CD4-positive, alpha-beta T cell treated with Interleukin-6 for 4 hours (primary cell): Measurements from ENCODE around the gene SDS.

Experiments
- DNase-seq: peaks from one replicate; pipeline ENCODE4 v3.0.0-alpha.2; 2020; ENCODE audit warnings: mixed read lengths

SDS gene

GRCh38 chr12:113398346-113399290, 5.1 kb downstream of the SDS start:
- DNase-seq = no peak

GRCh38 chr12:113397497-113398197, 6.0 kb downstream of the SDS start:
- no peak for DNase-seq

GRCh38 chr12:113396828-113397496, 6.7 kb downstream of the SDS start:
- DNase-seq = no peak

GRCh38 chr12:113396200-113396599, 7.5 kb downstream of the SDS start:
- no peak for DNase-seq

- no peak for DNase-seq
These were observed 8.6 kb downstream of the SDS start for GRCh38 chr12:113395119-113395518.

- DNase-seq = no peak
These were observed 9.9 kb downstream of the SDS start for GRCh38 chr12:113393749-113394148.

GRCh38 chr12:113392988-113393579, 10.6 kb downstream of the SDS start:
- no peak for DNase-seq

GRCh38 chr12:113392520-113392919, 11.2 kb downstream of the SDS start:
- DNase-seq = no peak

- no peak for DNase-seq
These were observed 11.9 kb downstream of the SDS start for GRCh38 chr12:113391650-113392337.

GRCh38 chr12:113391145-113391544, 12.5 kb downstream of the SDS start:
- no peak for DNase-seq

GRCh38 chr12:113390064-113391043, 13.3 kb downstream of the SDS start:
- DNase-seq = no peak

GRCh38 chr12:113388351-113388750, 15.3 kb downstream of the SDS start:
- DNase-seq = no peak

- no peak for DNase-seq
These were observed 16.1 kb downstream of the SDS start for GRCh38 chr12:113387631-113388030.

GRCh38 chr12:113386866-113387566, 16.7 kb downstream of the SDS start:
- DNase-seq = no peak

- DNase-seq = no peak
These were observed 18.3 kb downstream of the SDS start for GRCh38 chr12:113385282-113385882.

- no peak for DNase-seq
These were observed 18.9 kb downstream of the SDS start for GRCh38 chr12:113384778-113385177.

- DNase-seq = no peak
These were observed 21.5 kb downstream of the SDS start for GRCh38 chr12:113382206-113382605.

- DNase-seq = no peak
These were observed 22.5 kb downstream of the SDS start for GRCh38 chr12:113381220-113381619.

GRCh38 chr12:113378291-113378690, 25.4 kb downstream of the SDS start:
- DNase-seq = no peak

GRCh38 chr12:113374823-113375428, 28.8 kb downstream of the SDS start:
- DNase-seq = no peak
